SKM-1 (cell line): ENCODE results near the gene CDC25B.

ENCODE experiments used
- DNase-seq: peaks from one replicate; lab custom pipeline; 2025; ENCODE audit not compliant: unreplicated experiment; lab: John Stamatoyannopoulos, UW

The CDC25B gene

DNA sequence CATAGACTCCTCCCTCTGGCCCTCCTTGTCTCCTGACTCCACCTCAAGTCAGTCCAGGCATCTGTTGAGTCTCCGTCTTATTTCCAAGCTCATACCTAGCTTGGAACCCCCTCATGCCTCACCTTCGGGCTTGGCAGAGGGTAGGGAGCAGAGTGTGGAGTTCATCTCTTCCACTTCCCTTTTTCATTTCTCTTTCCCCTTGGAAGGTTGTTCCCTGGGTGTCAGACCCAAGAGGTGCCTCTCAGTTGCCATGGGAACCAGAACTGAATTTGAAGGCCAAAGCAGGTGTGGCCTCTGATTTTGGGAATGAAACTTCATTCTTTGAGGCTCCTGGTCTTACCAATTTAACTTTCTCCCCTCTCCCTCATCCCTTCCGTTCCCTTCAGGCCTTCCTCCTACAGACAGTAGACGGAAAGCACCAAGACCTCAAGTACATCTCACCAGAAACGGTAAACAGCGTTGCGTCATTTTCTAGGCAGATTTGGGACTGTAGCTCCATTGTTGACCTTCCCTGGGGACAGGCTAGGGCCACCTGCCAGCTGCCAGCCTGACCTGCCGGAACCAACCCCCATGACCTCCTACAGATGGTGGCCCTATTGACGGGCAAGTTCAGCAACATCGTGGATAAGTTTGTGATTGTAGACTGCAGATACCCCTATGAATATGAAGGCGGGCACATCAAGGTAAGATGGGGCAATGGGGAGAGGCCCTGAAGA, 6.6 kb downstream of the CDC25B start:
- DNase-seq, result no peak

DNA sequence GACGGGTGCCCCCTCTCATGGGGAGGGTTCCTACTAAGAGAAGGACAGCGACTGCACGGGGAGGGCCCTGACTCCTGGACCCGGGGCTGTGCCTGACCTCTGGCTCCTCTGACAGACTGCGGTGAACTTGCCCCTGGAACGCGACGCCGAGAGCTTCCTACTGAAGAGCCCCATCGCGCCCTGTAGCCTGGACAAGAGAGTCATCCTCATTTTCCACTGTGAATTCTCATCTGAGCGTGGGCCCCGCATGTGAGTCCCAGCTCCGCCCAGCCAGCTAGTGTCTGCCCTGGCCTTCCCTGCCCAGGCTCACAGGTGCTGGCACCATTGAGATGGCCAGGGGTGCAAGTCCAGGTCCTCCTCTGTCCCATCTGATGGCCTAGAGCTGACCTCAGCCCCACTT, 7.2 kb downstream of the CDC25B start:
- DNase-seq, result no peak

GRCh38 chr20:3803854-3804253, 7.7 kb downstream of the CDC25B start:
- no peak for DNase-seq

- no peak for DNase-seq
These were observed 8.2 kb downstream of the CDC25B start for GRCh38 chr20:3804254-3804751.

- DNase-seq, result no peak
These were observed 8.7 kb downstream of the CDC25B start for GRCh38 chr20:3804781-3805180.

DNA sequence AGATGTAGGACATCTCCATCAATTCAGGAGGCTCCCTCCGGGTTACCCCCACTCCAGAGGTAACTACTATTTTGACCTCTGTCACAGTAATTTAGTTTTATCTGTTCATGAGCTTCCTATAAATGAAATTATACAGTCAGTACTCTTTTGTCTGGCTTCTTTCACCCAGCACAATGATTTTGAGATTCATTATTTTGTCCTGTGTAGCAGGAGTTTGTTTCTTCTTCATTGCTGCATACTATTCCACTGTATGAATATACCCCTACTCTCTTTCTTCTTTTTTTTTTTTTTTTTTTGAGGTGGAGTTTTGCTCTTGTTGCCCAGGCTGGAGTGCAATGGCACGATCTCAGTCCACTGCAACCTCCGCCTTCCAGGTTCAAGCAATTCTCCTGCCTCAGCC, 12.4 kb downstream of the CDC25B start:
- DNase-seq, result no peak

GRCh38 chr20:3811467-3812258, 15.6 kb downstream of the CDC25B start:
- DNase-seq, result no peak

DNA sequence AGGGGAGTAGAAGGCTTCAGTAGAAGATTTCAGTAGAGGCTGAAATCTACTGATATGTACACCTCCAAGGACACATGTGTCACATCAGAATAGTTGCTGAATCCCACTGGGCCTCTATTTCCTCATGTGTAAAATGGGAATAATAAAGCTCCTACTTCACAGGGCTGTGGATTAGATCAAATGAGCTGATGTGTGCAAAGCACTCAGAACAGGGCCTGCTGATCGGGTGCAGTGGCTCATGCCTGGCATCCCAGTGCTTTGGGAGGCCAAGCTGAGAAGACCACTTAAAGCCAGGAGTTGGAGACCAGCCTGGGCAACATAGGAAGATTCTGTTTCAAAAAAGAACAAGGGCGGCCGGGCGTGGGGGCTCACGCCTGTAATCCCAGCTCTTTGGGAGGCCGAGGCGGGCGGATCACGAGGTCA, 16.2 kb downstream of the CDC25B start:
- no peak for DNase-seq

GRCh38 chr20:3812975-3813847, 17.1 kb downstream of the CDC25B start:
- DNase-seq, result no peak

GRCh38 chr20:3813848-3814581, 17.9 kb downstream of the CDC25B start:
- no peak for DNase-seq

DNA sequence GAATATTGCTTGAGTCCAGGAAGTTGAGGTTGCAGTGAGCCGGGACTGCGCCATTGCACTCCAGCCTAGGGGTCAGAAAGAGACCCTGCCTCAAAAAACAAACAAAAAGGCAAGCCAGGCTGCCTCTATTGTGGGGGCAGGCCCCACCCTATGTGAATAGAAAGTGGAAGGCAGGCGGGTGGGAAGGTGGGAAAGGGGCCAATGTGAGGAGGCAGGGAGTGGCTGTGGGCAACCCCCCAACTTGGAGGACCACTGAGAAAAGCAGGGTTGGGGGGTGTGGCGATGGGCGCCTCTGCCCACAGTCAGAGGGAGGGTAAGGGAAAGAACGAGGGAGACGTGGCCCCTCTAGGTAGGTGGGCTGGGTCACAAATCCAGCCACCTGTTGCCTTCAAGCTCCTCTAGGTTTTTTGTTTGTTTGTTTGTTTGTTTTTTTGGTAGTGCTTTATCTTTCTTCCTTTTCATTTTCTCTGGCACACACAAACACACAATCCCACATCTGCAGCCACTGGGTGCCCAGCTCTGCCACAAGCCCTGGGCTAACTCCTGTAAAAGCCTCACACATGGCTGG, 18.9 kb downstream of the CDC25B start:
- no peak for DNase-seq

- no peak for DNase-seq
These were observed 19.7 kb downstream of the CDC25B start for GRCh38 chr20:3815703-3816315.

DNA sequence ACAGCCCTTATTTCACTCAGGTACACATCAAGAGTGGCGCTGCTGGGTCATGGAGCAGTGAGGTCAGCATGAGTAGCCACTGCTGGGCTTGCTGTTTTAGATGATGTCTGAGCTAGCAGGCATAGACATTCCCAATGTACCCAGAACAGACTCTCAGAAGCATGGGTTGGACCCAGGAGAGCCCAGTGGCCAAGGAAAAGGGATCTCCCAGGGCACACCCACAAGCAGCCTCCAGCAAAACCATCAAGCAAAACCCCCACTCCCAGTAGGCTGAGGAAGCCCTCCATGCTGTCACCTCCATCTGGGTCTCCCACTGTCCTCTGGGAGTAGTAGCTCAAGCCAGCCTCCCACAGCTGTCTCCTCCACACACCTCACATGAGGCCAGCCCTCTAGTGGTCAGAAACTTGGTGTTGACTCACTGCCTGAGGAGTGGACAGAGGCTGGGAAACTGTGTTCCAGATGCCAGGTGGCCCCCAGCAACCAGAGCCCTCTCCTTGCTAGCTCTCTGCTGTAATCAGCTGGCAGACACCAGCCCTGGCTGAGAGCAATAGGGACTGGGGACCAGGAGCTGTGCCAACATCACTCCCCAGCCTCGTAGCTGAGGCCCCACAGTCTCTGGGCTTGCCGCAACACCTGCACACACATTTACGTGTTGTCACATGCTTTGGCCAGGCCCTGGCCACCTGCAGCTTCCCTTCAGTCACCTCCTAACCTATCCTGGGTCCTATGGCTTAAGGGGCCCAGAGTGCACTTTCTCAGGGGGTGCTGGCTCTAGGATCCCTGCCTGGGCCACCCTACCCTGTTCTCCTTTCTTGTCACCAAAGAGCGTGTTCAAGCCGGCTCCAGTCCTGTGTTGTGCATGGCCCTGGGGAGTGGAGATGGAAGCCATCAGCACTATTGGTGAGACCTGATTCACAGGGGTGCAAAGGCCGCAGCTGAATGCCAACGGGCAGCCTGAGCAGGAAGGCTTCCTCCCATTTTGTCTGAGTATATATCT, 22.3 kb downstream of the CDC25B start:
- peak; percentile 7 for DNase-seq

- no peak for DNase-seq
These were observed 23.4 kb downstream of the CDC25B start for GRCh38 chr20:3819411-3820047.

- DNase-seq, result peak; percentile 57
These were observed 24.2 kb downstream of the CDC25B start, which contains the start of gene AP5S1 for GRCh38 chr20:3820048-3820900. Gene AP5S1, plus strand, starts transcription at chr20:3820547. Its CDS starts 1,571 bp downstream, at chr20:3822118.

- DNase-seq, result no peak
These were observed 25.0 kb downstream of the CDC25B start for GRCh38 chr20:3820901-3821727.
